H1 (cell line): ENCODE data around the gene FCAR. TPM values are rescaled to one million over a fixed set of nuclear protein-coding genes. Genes with fewer than 3 reads are reported as not detected.

Experiments used
- CTCF ChIA-PET: fragments of 300-600 bp; sonication (Branson Sonifier 250); formaldehyde crosslinking; loops from one replicate; lab custom pipeline; 2021; ENCODE audit not compliant: partially characterized antibody; lab: Charles Lee
- POLR2A ChIA-PET: fragments of 300-600 bp; sonication (Branson Sonifier 250); formaldehyde crosslinking; loops from one replicate; lab custom pipeline; 2021; ENCODE audit warnings: inconsistent platforms; ENCODE audit not compliant: partially characterized antibody; lab: Charles Lee
- DNase-seq, 2 experiments: peaks; one replicate each; pipeline versions ENCODE4 v3.0.0 to v3.0.0-alpha.2; 2010 to 2022; ENCODE audit warnings: low spot score in 2 of 2, low read depth in 1 of 2, mixed read lengths in 1 of 2
- FAIRE-seq: peaks from 2 replicates; lab custom pipeline; 2011; peaks lifted over from hg19 to GRCh38; lab: Jason Lieb, UNC
- H2AFZ ChIP-seq: 2 replicates; pipeline ENCODE4 v1.8.1; 2012; ENCODE audit warnings: low read length, inconsistent platforms
- H2AK5ac ChIP-seq: 2 replicates; pipeline ENCODE4 v1.6.1; 2013; ENCODE audit warnings: low read depth, low read length
- H2BK120ac ChIP-seq: replicated peaks from 2 replicates; pipeline ENCODE3; 2013; ENCODE audit warnings: low read depth, low read length, inconsistent platforms
- H2BK12ac ChIP-seq: 2 replicates; pipeline ENCODE4 v1.6.1; 2013; ENCODE audit warnings: low read depth, low read length
- H2BK15ac ChIP-seq: 2 replicates; pipeline ENCODE4 v1.6.1; 2013; ENCODE audit warnings: low read length
- H2BK20ac ChIP-seq: 2 replicates; pipeline ENCODE4 v1.6.1; 2013; ENCODE audit warnings: low read length
- H2BK5ac ChIP-seq: 2 replicates; pipeline ENCODE4 v1.6.1; 2013; ENCODE audit warnings: low read depth, low read length
- H3K14ac ChIP-seq: 2 replicates; pipeline ENCODE4 v1.6.1; 2013; ENCODE audit warnings: inconsistent platforms; ENCODE audit not compliant: insufficient read length
- H3K18ac ChIP-seq: 2 replicates; pipeline ENCODE4 v1.6.1; 2013; ENCODE audit warnings: low read length; ENCODE audit errors: extremely low read depth
- H3K23ac ChIP-seq: 2 replicates; pipeline ENCODE4 v1.6.1; 2013; ENCODE audit warnings: inconsistent platforms; ENCODE audit not compliant: insufficient read length
- H3K23me2 ChIP-seq: 2 replicates; pipeline ENCODE4 v1.6.1; 2013; ENCODE audit warnings: low read depth, low read length
- H3K27ac ChIP-seq: 2 replicates; pipeline ENCODE4 v1.6.1; 2011; ENCODE audit warnings: low read depth, low read length, inconsistent platforms
- H3K27me3 ChIP-seq, 4 experiments: replicated peaks in 1 of 4; 1 replicate in 1 of 4; 2 replicates in 3 of 4; pipeline versions ENCODE4 v1.6.1 to v1.8.1; 2011 to 2013; ENCODE audit warnings: low read length in 3 of 4, mild to moderate bottlenecking in 3 of 4, inconsistent platforms in 2 of 4, mixed read lengths in 2 of 4, moderate library complexity in 1 of 4; ENCODE audit not compliant: control insufficient read depth in 3 of 4, insufficient read depth in 3 of 4; ENCODE audit errors: extremely low read depth in 1 of 4
- H3K36me3 ChIP-seq, 4 experiments: 2 replicates each; pipeline versions ENCODE4 v1.6.1 to v1.8.1; 2011 to 2013; ENCODE audit warnings: mild to moderate bottlenecking in 4 of 4, low read length in 3 of 4, moderate library complexity in 2 of 4, control low read depth in 1 of 4, inconsistent platforms in 1 of 4; ENCODE audit not compliant: insufficient read depth in 4 of 4, control insufficient read depth in 2 of 4
- H3K4ac ChIP-seq: replicated peaks from 2 replicates; pipeline ENCODE3; 2013; ENCODE audit warnings: low read length, low read depth, mixed read lengths, inconsistent platforms; ENCODE audit not compliant: insufficient read length
- H3K4me1 ChIP-seq, 4 experiments: replicated peaks in 1 of 4; 1 replicate in 1 of 4; 2 replicates in 3 of 4; pipeline versions ENCODE4 v1.6.1 to v1.8.1; 2011 to 2013; ENCODE audit warnings: low read length in 3 of 4, inconsistent platforms in 2 of 4, mixed read lengths in 1 of 4; ENCODE audit not compliant: insufficient read depth in 4 of 4, control insufficient read depth in 3 of 4
- H3K4me2 ChIP-seq, 2 experiments: 2 replicates each; pipeline versions ENCODE4 v1.6.1 to v1.8.1; 2011 to 2013; ENCODE audit warnings: low read depth in 2 of 2, low read length in 2 of 2, control low read depth in 1 of 2, inconsistent platforms in 1 of 2, mild to moderate bottlenecking in 1 of 2; ENCODE audit not compliant: insufficient read depth in 1 of 2
- H3K4me3 ChIP-seq, 4 experiments: fragments of 200-600, 300-600 bp in 1 of 4; sonication (generic), shearing (Covaris generic), sonication (Bioruptor Twin) in 1 of 4; 2 replicates each; pipeline versions ENCODE4 v1.5.1 to v1.8.1; 2011 to 2016; ENCODE audit warnings: low read length in 4 of 4, low read depth in 3 of 4, control low read depth in 2 of 4, inconsistent platforms in 2 of 4, mild to moderate bottlenecking in 2 of 4, mixed read lengths in 1 of 4, moderate library complexity in 1 of 4; ENCODE audit not compliant: insufficient read depth in 2 of 4; ENCODE audit errors: extremely low read depth in 1 of 4
- H3K56ac ChIP-seq: replicated peaks from 2 replicates; pipeline ENCODE3; 2013; ENCODE audit warnings: low read depth, mild to moderate bottlenecking, mixed read lengths, low read length, inconsistent platforms; ENCODE audit not compliant: insufficient read length
- H3K79me1 ChIP-seq: 2 replicates; pipeline ENCODE4 v1.6.1; 2013; ENCODE audit warnings: low read depth, low read length, control low read depth
- H3K79me2 ChIP-seq, 2 experiments: 2 replicates each; pipeline versions ENCODE4 v1.6.1 to v1.8.1; 2012 to 2013; ENCODE audit warnings: low read length in 2 of 2, mild to moderate bottlenecking in 2 of 2, inconsistent platforms in 1 of 2; ENCODE audit not compliant: insufficient read depth in 2 of 2, control insufficient read depth in 1 of 2
- H3K9ac ChIP-seq, 4 experiments: replicated peaks in 1 of 4; 1 replicate in 1 of 4; 2 replicates in 3 of 4; pipeline versions ENCODE4 v1.6.1 to v1.8.1; 2011 to 2013; ENCODE audit warnings: low read depth in 3 of 4, low read length in 3 of 4, control low read depth in 2 of 4, mild to moderate bottlenecking in 2 of 4, moderate library complexity in 2 of 4, inconsistent platforms in 1 of 4; ENCODE audit errors: extremely low read depth in 1 of 4
- H3K9me3 ChIP-seq, 2 experiments: 2 replicates each; pipeline versions ENCODE4 v1.6.1 to v1.8.1; 2012 to 2013; ENCODE audit warnings: mild to moderate bottlenecking in 2 of 2, moderate library complexity in 2 of 2, control low read depth in 1 of 2, inconsistent platforms in 1 of 2, low read depth in 1 of 2, low read length in 1 of 2, mixed read lengths in 1 of 2; ENCODE audit not compliant: insufficient read depth in 2 of 2
- H4K20me1 ChIP-seq, 2 experiments: replicated peaks in 1 of 2; 2 replicates each; pipeline versions ENCODE3 to v1.8.1; 2011 to 2013; ENCODE audit warnings: inconsistent platforms in 2 of 2, low read length in 2 of 2, mild to moderate bottlenecking in 1 of 2; ENCODE audit not compliant: insufficient read depth in 2 of 2, control insufficient read depth in 1 of 2
- H4K5ac ChIP-seq: 2 replicates; pipeline ENCODE4 v1.6.1; 2013; ENCODE audit warnings: low read length, low read depth, mixed read lengths, inconsistent platforms; ENCODE audit not compliant: insufficient read length
- H4K8ac ChIP-seq: 2 replicates; pipeline ENCODE4 v1.8.0; 2013; ENCODE audit warnings: mild to moderate bottlenecking, moderate library complexity, low read length, inconsistent platforms; ENCODE audit not compliant: insufficient read depth; ENCODE audit errors: extremely low read depth
- H4K91ac ChIP-seq: replicated peaks from 2 replicates; pipeline ENCODE3; 2013; ENCODE audit warnings: low read length, mixed read lengths, inconsistent platforms; ENCODE audit not compliant: insufficient read length
- ATF2 ChIP-seq: IDR thresholded peaks from 2 replicates; pipeline ENCODE4 v1.6.1; 2012; ENCODE audit warnings: low read length, inconsistent platforms
- ATF3 ChIP-seq: IDR thresholded peaks from 2 replicates; pipeline ENCODE4 v1.6.1; 2011; ENCODE audit warnings: low read depth, mild to moderate bottlenecking, low read length; ENCODE audit not compliant: insufficient read depth
- CHD1 ChIP-seq: IDR thresholded peaks from 2 replicates; pipeline ENCODE4 v1.6.1; 2012; ENCODE audit warnings: low read depth, low read length, improper control_type of control experiment
- GABPA ChIP-seq: IDR thresholded peaks from 2 replicates; pipeline ENCODE4 v1.6.1; 2011; ENCODE audit warnings: mild to moderate bottlenecking, low read length, moderate library complexity, borderline replicate concordance; ENCODE audit not compliant: insufficient read depth
- GTF2F1 ChIP-seq: IDR thresholded peaks from 2 replicates; pipeline ENCODE4 v1.6.1; 2012; ENCODE audit warnings: low read depth, low read length, improper control_type of control experiment, borderline replicate concordance
- RAD21 ChIP-seq, 2 experiments: IDR thresholded peaks in 1 of 2; conservative IDR thresholded peaks in 1 of 2; 2 replicates each; pipeline ENCODE4 v1.6.1; 2011; ENCODE audit warnings: low read depth in 2 of 2, low read length in 2 of 2, improper control_type of control experiment in 1 of 2, inconsistent platforms in 1 of 2, mild to moderate bottlenecking in 1 of 2, moderate library complexity in 1 of 2
- RFX5 ChIP-seq: IDR thresholded peaks from 2 replicates; pipeline ENCODE4 v1.6.1; 2011; ENCODE audit warnings: low read depth, low read length, improper control_type of control experiment, borderline replicate concordance
- SIX5 ChIP-seq: IDR thresholded peaks from 2 replicates; pipeline ENCODE4 v1.6.1; 2011; ENCODE audit warnings: mild to moderate bottlenecking, low read depth, low read length
- SP1 ChIP-seq: IDR thresholded peaks from 2 replicates; pipeline ENCODE4 v1.6.1; 2011; ENCODE audit warnings: low read depth, low read length
- SUZ12 ChIP-seq: fragments of 200-600 bp; sonication (generic); IDR thresholded peaks from 2 replicates; pipeline ENCODE4 v1.6.1; 2012; ENCODE audit warnings: mild to moderate bottlenecking, inconsistent platforms, low read length, moderate library complexity, mixed read lengths
- WGBS, 2 experiments: shearing (Covaris generic) in 1 of 2; methylation state at CpG; one replicate each; pipeline versions ENCODE4 v1.1.6 to v1.1.7; 2013 to 2015; ENCODE audit warnings: low lambda C conversion rate in 2 of 2, mixed read lengths in 2 of 2, inconsistent platforms in 1 of 2, low coverage in 1 of 2, missing lambda C conversion rate in 1 of 2; ENCODE audit not compliant: insufficient replicate concordance in 2 of 2, insufficient coverage in 1 of 2, insufficient read length in 1 of 2; ENCODE audit errors: extremely low coverage in 1 of 2, missing lambda C conversion rate in 1 of 2; 5-methylcytosine and 5-hydroxymethylcytosine counted together
- long read RNA-seq, 2 experiments: library from RNA in 1 of 2; library from capped mRNA in 1 of 2; stranded (forward); transcript quantifications; one replicate each; pipeline ENCODE4 v2.0.0, GENCODE V29; 2021; ENCODE audit warnings: inconsistent platforms in 1 of 2
- polyA minus RNA-seq, 3 experiments: library from RNA; depleted of rRNA, polyadenylated mRNA; stranded (reverse); fragments of >200 nt; gene quantifications; 1 replicate in 2 of 3; 2 replicates in 1 of 3; pipeline ENCODE4 v1.2.3, GENCODE V29; 2011
- polyA plus RNA-seq, 7 experiments: library from polyadenylated mRNA; depleted of rRNA in 3 of 7; stranded (reverse) in 5 of 7; unstranded in 2 of 7; fragments of >200 nt in 5 of 7; fragments of 200-250 nt in 2 of 7; gene quantifications; 1 replicate in 5 of 7; 2 replicates in 1 of 7; 4 replicates in 1 of 7; pipeline versions ENCODE4 v1.2.1 to v1.2.3, GENCODE V29; 2011 to 2013; ENCODE audit warnings: missing spikeins in 2 of 7, mixed read lengths in 2 of 7
- total RNA-seq: library from RNA; stranded (reverse); fragmentation: NEBNext Ultra II Directional; extraction: Animal tissue kit (Norgen Biotek cat#: 25700); gene quantifications from 2 replicates; pipeline ENCODE4 v1.2.1, GENCODE V29; 2021

The FCAR gene
- total RNA-seq, result not detected in 2 replicates
- not detected in 2 replicates for polyA plus RNA-seq (2011; rRNA removed)
- not detected for polyA plus RNA-seq (2011; cell fraction: cytosol; rRNA removed)
- polyA plus RNA-seq (2011; cell fraction: nucleus; rRNA removed), result 0.11 TPM
- polyA plus RNA-seq (2012, experiment 1 of 2), result not detected in 4 replicates
- polyA plus RNA-seq (2012, experiment 2 of 2), result not detected
- polyA plus RNA-seq (2013, experiment 1 of 2), result not detected
- polyA plus RNA-seq (2013, experiment 2 of 2), result not detected
- polyA minus RNA-seq (2011; rRNA and poly(A)+ RNA removed), result not detected in 2 replicates
- not detected for polyA minus RNA-seq (2011; cell fraction: cytosol; rRNA and poly(A)+ RNA removed)
- polyA minus RNA-seq (2011; cell fraction: nucleus; rRNA and poly(A)+ RNA removed), result not detected
- long read RNA-seq, experiment 1, result 0 reads
- long read RNA-seq, experiment 2, result 0 reads

GRCh38 chr19:54873990-54874389, at the start of gene FCAR:
TSS of gene FCAR (plus strand) at chr19:54874235. CDS start at chr19:54874290, 55 bp downstream.
- H3K14ac ChIP-seq, result no peak within 1 kb of the TSS
- H3K79me2 ChIP-seq, result no peaks in the 10 kb centered on the region
- no peak within 1 kb of the TSS for H3K56ac ChIP-seq
- no peak within 1 kb of the TSS for H3K4ac ChIP-seq
- no peak within 1 kb of the TSS for H3K23ac ChIP-seq
- CTCF ChIA-PET, result no interaction called here
- no peak within 1 kb of the TSS for H4K91ac ChIP-seq
- H3K9me3 ChIP-seq, result peaks cover 0 to 3% of the 10 kb centered on the region in 2 experiments; a peak in 2 of 4 replicates
- no peak within 1 kb of the TSS for H2BK20ac ChIP-seq
- no peak within 1 kb of the TSS for H2BK12ac ChIP-seq
- H3K23me2 ChIP-seq, result no peaks in the 10 kb centered on the region
- no peak within 1 kb of the TSS for H3K4me3 ChIP-seq
- H3K27me3 ChIP-seq, result no peaks in the 10 kb centered on the region
- no peaks in the 10 kb centered on the region for H3K36me3 ChIP-seq
- POLR2A ChIA-PET, result no interaction called here
- no peaks in the 10 kb centered on the region for H3K4me1 ChIP-seq
- H4K5ac ChIP-seq, result no peak within 1 kb of the TSS
- no peak within 1 kb of the TSS for H3K9ac ChIP-seq
- no peak within 1 kb of the TSS for H2AK5ac ChIP-seq
- H2BK15ac ChIP-seq, result no peak within 1 kb of the TSS
- H2AFZ ChIP-seq, result no peak within 1 kb of the TSS
- no peaks in the 10 kb centered on the region for H3K79me1 ChIP-seq
- DNase-seq, result no peak
- H3K27ac ChIP-seq, result no peak within 1 kb of the TSS
- H2BK5ac ChIP-seq, result no peak within 1 kb of the TSS
- FAIRE-seq, result no peak
- no peak within 1 kb of the TSS for H2BK120ac ChIP-seq
- 87% methylated on average over 8 of the region's 8 CpGs; no CpG with 5 or more reads in 1 of the 2 experiments for WGBS, 2 experiments
- H3K4me2 ChIP-seq, result no peak within 1 kb of the TSS
- no peak within 1 kb of the TSS for H3K18ac ChIP-seq
- H4K8ac ChIP-seq, result no peak within 1 kb of the TSS
- no peaks in the 10 kb centered on the region for H4K20me1 ChIP-seq
- TF ChIP-seq CHD1 (no peak), SP1 (no peak), RAD21 (IDR thresholded peaks at IDR 0.05 in 1 of 2, conservative IDR thresholded peaks at IDR 0.05 in 1 of 2; ENCODE audit: low read depth in 2 of 2, low read length in 2 of 2) (no peak), RFX5 (no peak), GTF2F1 (no peak), ATF3 (no peak), SUZ12 (no peak), GABPA (no peak), ATF2 (no peak), SIX5 (no peak)
